HCT116 (cell line): ENCODE results near the gene TBX5. TPM values are rescaled to one million over a fixed set of nuclear protein-coding genes. Genes with fewer than 3 reads are reported as not detected.

Experiments
- ATAC-seq: fragments of 200-7000 bp; cut with Tn5 transposase; 2 replicates; pipeline ENCODE4 v1.9.1; 2020; ENCODE audit warnings: mild to moderate bottlenecking, moderate library complexity
- BruUV-seq: library from RNA; stranded (reverse); fragments of 400-500 nt; replicated peaks from 2 replicates; lab custom pipeline; 2021; lab: Mats Ljungman, UMichigan
- CTCF ChIA-PET: fragments of 300-600 bp; sonication (Branson Sonifier 250); formaldehyde crosslinking; loops from one replicate; lab custom pipeline; 2021; ENCODE audit warnings: antibody characterized with exemption; lab: Charles Lee
- POLR2A ChIA-PET: fragments of 300-600, 350-600 bp; sonication (Branson Sonifier 250); formaldehyde crosslinking; loops from one replicate; lab custom pipeline; 2021; ENCODE audit warnings: antibody characterized with exemption; lab: Charles Lee
- RAD21 ChIA-PET, 2 experiments: fragments of 300-600 bp; sonication (Branson Sonifier 250); formaldehyde crosslinking; loops; one replicate each; lab custom pipeline; 2023; ENCODE audit warnings: low total read pairs in 2 of 2; ENCODE audit not compliant: uncharacterized antibody in 2 of 2, unreplicated experiment in 2 of 2, low non-redundant PET in 1 of 2; lab: Charles Lee
- DNase-seq: peaks from one replicate; pipeline ENCODE4 v3.0.0-alpha.2; 2010; ENCODE audit warnings: low read depth, low spot score
- H2AFZ ChIP-seq: fragments of 200-600 bp; shearing (Covaris generic), sonication (generic); 2 replicates; pipeline ENCODE4 v1.6.1; 2017; ENCODE audit warnings: low read depth, mixed run types, mixed read lengths, antibody characterized with exemption, low read length; ENCODE audit not compliant: poor library complexity, severe bottlenecking
- H3K27ac ChIP-seq: 2 replicates; pipeline ENCODE4 v1.5.1; 2012; ENCODE audit warnings: low read depth, low read length
- H3K27me3 ChIP-seq: fragments of 200-600 bp; sonication (generic); 2 replicates; pipeline ENCODE4 v1.6.1; 2016; ENCODE audit warnings: mixed run types, low read length, mixed read lengths; ENCODE audit not compliant: insufficient read depth
- H3K36me3 ChIP-seq, 2 experiments: fragments of 200-500 bp in 1 of 2; fragments of 200-600 bp in 1 of 2; sonication (Bioruptor generic) in 1 of 2; sonication (generic) in 1 of 2; 2 replicates each; pipeline versions ENCODE4 v1.5.1 to v1.6.1; 2014 to 2016; ENCODE audit warnings: low read length in 2 of 2, inconsistent platforms in 1 of 2, mixed read lengths in 1 of 2, mixed run types in 1 of 2; ENCODE audit not compliant: insufficient read depth in 2 of 2, control insufficient read depth in 1 of 2
- H3K4me1 ChIP-seq, 2 experiments: fragments of 200-600 bp in 1 of 2; sonication (generic) in 1 of 2; 2 replicates each; pipeline versions ENCODE4 v1.5.1 to v1.6.1; 2012 to 2017; ENCODE audit warnings: low read length in 2 of 2, inconsistent platforms in 1 of 2, mild to moderate bottlenecking in 1 of 2, mixed read lengths in 1 of 2, mixed run types in 1 of 2, moderate library complexity in 1 of 2; ENCODE audit not compliant: insufficient read depth in 2 of 2, control insufficient read depth in 1 of 2
- H3K4me2 ChIP-seq: fragments of 200-600 bp; sonication (generic); 2 replicates; pipeline ENCODE4 v1.6.1; 2017; ENCODE audit warnings: mixed run types, low read length, mixed read lengths
- H3K4me3 ChIP-seq, 2 experiments: fragments of 200-600 bp in 1 of 2; sonication (generic) in 1 of 2; replicated peaks in 1 of 2; 2 replicates each; pipeline ENCODE4 v1.5.1; 2011 to 2016; ENCODE audit warnings: low read length in 2 of 2, control low read depth in 1 of 2, low read depth in 1 of 2, mild to moderate bottlenecking in 1 of 2, mixed read lengths in 1 of 2, mixed run types in 1 of 2
- H3K79me2 ChIP-seq: fragments of 200-600 bp; sonication (generic); 2 replicates; pipeline ENCODE4 v1.6.1; 2017; ENCODE audit warnings: mild to moderate bottlenecking, mixed run types, low read length, moderate library complexity, mixed read lengths; ENCODE audit not compliant: insufficient read depth
- H3K9ac ChIP-seq: fragments of 200-600 bp; sonication (generic); 2 replicates; pipeline ENCODE4 v1.6.1; 2016; ENCODE audit warnings: low read length, mixed read lengths
- H3K9me2 ChIP-seq: fragments of 200-600 bp; sonication (generic), shearing (Covaris generic); 2 replicates; pipeline ENCODE4 v1.6.1; 2017; ENCODE audit warnings: mixed run types, mild to moderate bottlenecking, moderate library complexity; ENCODE audit not compliant: insufficient read depth
- H3K9me3 ChIP-seq, 2 experiments: fragments of 200-500 bp in 1 of 2; fragments of 200-600 bp in 1 of 2; sonication (Bioruptor generic) in 1 of 2; sonication (generic) in 1 of 2; 2 replicates each; pipeline ENCODE4 v1.6.1; 2014 to 2017; ENCODE audit warnings: low read length in 2 of 2, mixed read lengths in 2 of 2, inconsistent platforms in 1 of 2, low read depth in 1 of 2, mild to moderate bottlenecking in 1 of 2, mixed run types in 1 of 2, moderate library complexity in 1 of 2; ENCODE audit not compliant: control insufficient read depth in 1 of 2, insufficient read depth in 1 of 2
- H4K20me1 ChIP-seq: fragments of 200-600 bp; sonication (generic), shearing (Covaris generic); 2 replicates; pipeline ENCODE4 v1.6.1; 2017; ENCODE audit warnings: mixed run types, mild to moderate bottlenecking, moderate library complexity; ENCODE audit not compliant: insufficient read depth
- EGR1 ChIP-seq: IDR thresholded peaks from 2 replicates; pipeline ENCODE4 v1.6.1; 2012; ENCODE audit warnings: low read depth
- EZH2 ChIP-seq: fragments of 200-600 bp; sonication (generic); IDR thresholded peaks from 2 replicates; pipeline ENCODE4 v1.6.1; 2017; ENCODE audit warnings: antibody characterized with exemption, mixed run types
- EZH2phosphoT487 ChIP-seq: fragments of 200-600 bp; IDR thresholded peaks from 2 replicates; pipeline ENCODE4 v1.6.1; 2018; ENCODE audit warnings: antibody characterized with exemption, borderline replicate concordance
- POLR2A ChIP-seq: IDR thresholded peaks from 2 replicates; pipeline ENCODE4 v1.7.0; 2011; ENCODE audit warnings: borderline replicate concordance; ENCODE audit not compliant: insufficient read depth, insufficient read length; ENCODE audit errors: extremely low read depth
- SP1 ChIP-seq: IDR thresholded peaks from 2 replicates; pipeline ENCODE4 v1.6.1; 2012; ENCODE audit warnings: low read depth
- TCF7L2 ChIP-seq: IDR thresholded peaks from 2 replicates; pipeline ENCODE4 v1.7.0; 2011; ENCODE audit warnings: borderline replicate concordance, inconsistent platforms; ENCODE audit not compliant: insufficient read depth, insufficient read length; ENCODE audit errors: extremely low read depth
- intact Hi-C: fragments of 100-400 bp; cut with micrococcal nuclease; formaldehyde crosslinking; loops from 2 replicates; pipeline ENCODE4 v1.10.0; 2022
- total RNA-seq: library from RNA; stranded (reverse); gene quantifications from one replicate; pipeline ENCODE4 v1.2.1, GENCODE V29; 2021; ENCODE audit not compliant: unreplicated experiment
- TF ChIP-seq, protein P1 (sequence below), 3 experiments: fragments of 200-600 bp in 1 of 3; sonication (generic) in 1 of 3; IDR thresholded peaks in 2 of 3; conservative IDR thresholded peaks in 1 of 3; 2 replicates each; pipeline ENCODE4 v1.5.1; 2012 to 2017; ENCODE audit warnings: low read depth in 2 of 3, low read length in 2 of 3, antibody characterized with exemption in 1 of 3, borderline replicate concordance in 1 of 3, control low read depth in 1 of 3, mild to moderate bottlenecking in 1 of 3, mixed read lengths in 1 of 3, mixed run types in 1 of 3, moderate library complexity in 1 of 3; ENCODE audit not compliant: insufficient read depth in 1 of 3
- TF ChIP-seq, protein P2 (sequence below): IDR thresholded peaks from 2 replicates; pipeline ENCODE4 v1.6.1; 2011; ENCODE audit warnings: mild to moderate bottlenecking, low read length, moderate library complexity; ENCODE audit not compliant: insufficient replicate concordance; ENCODE audit errors: extremely low read depth
- TF ChIP-seq, protein P3 (sequence below): IDR thresholded peaks from 2 replicates; pipeline ENCODE4 v1.6.1; 2012

TBX5 gene
- total RNA-seq, 1 experiment from 2014 or later, result 0.10 TPM

DNA sequence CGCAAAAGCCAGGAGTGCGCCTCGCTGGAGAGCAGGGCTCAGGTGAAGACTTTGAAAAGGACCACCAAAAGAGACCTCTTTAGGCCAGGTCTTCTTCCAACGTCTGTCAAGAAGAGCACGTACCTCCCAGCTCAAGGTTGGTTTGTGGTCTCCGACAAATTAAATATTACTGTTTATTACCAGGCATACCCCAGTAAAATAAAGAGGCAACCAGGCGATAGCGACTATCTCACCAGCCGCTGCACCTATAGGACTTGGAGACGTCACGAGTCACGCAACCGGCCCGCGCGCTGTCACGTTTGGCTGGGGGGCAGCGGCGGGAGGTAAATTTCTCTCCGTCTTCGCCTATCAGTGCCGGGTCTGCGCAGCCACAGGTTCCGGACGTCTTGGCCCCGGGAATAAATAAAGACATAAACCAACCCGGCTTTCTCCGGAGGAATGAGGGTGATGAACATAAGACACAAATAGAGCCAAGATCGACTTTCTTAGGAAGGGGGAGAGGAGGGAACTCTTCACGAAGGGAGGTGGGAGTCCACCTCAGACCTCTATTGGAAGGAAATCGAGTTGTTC, 2.0 kb upstream of the TBX5 start:
- Histone ChIP-seq H3K79me2 (no peaks in the 10 kb centered on the region), H3K4me2 (no peak overlapping the region), H3K9me2 (no peaks in the 10 kb centered on the region), H3K4me1 (no peaks in the 10 kb centered on the region), H2AFZ (no peak overlapping the region), H4K20me1 (no peaks in the 10 kb centered on the region), H3K27me3 (0 out of 2 replicates have a peak, but pooled peaks cover 4% of the 10 kb centered on the region), H3K9ac (no peak overlapping the region), H3K36me3 (no peaks in the 10 kb centered on the region), H3K27ac (no peak overlapping the region), H3K9me3 (no peaks in the 10 kb centered on the region), H3K4me3 (no peak overlapping the region)
- ChIA-PET RAD21 (no interaction called here), CTCF (no interaction called here), POLR2A (no interaction called here)
- ATAC-seq (no peak), DNase-seq (no peak)
- TF ChIP-seq, protein P1, sequence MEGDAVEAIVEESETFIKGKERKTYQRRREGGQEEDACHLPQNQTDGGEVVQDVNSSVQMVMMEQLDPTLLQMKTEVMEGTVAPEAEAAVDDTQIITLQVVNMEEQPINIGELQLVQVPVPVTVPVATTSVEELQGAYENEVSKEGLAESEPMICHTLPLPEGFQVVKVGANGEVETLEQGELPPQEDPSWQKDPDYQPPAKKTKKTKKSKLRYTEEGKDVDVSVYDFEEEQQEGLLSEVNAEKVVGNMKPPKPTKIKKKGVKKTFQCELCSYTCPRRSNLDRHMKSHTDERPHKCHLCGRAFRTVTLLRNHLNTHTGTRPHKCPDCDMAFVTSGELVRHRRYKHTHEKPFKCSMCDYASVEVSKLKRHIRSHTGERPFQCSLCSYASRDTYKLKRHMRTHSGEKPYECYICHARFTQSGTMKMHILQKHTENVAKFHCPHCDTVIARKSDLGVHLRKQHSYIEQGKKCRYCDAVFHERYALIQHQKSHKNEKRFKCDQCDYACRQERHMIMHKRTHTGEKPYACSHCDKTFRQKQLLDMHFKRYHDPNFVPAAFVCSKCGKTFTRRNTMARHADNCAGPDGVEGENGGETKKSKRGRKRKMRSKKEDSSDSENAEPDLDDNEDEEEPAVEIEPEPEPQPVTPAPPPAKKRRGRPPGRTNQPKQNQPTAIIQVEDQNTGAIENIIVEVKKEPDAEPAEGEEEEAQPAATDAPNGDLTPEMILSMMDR (IDR thresholded peaks at IDR 0.05 in 2 of 3, conservative IDR thresholded peaks at IDR 0.05 in 1 of 3; ENCODE audit: borderline replicate concordance in 1 of 3, insufficient read depth in 1 of 3, low read depth in 2 of 3, low read length in 2 of 3), result no peak
- TF ChIP-seq, protein P2, sequence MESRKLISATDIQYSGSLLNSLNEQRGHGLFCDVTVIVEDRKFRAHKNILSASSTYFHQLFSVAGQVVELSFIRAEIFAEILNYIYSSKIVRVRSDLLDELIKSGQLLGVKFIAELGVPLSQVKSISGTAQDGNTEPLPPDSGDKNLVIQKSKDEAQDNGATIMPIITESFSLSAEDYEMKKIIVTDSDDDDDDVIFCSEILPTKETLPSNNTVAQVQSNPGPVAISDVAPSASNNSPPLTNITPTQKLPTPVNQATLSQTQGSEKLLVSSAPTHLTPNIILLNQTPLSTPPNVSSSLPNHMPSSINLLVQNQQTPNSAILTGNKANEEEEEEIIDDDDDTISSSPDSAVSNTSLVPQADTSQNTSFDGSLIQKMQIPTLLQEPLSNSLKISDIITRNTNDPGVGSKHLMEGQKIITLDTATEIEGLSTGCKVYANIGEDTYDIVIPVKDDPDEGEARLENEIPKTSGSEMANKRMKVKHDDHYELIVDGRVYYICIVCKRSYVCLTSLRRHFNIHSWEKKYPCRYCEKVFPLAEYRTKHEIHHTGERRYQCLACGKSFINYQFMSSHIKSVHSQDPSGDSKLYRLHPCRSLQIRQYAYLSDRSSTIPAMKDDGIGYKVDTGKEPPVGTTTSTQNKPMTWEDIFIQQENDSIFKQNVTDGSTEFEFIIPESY, result no peak
- no peak for TF ChIP-seq EZH2phosphoT487
- no peak for TF ChIP-seq TCF7L2
- TF ChIP-seq POLR2A, result no peak
- no peak for TF ChIP-seq EZH2
- TF ChIP-seq, protein P3, sequence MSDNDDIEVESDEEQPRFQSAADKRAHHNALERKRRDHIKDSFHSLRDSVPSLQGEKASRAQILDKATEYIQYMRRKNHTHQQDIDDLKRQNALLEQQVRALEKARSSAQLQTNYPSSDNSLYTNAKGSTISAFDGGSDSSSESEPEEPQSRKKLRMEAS, result no peak
- TF ChIP-seq SP1, result no peak
- TF ChIP-seq EGR1, result no peak
- no TSS peak for BruUV-seq
- intact Hi-C loops, result no loop called here
